Measurements from ENCODE around the gene CYYR1.

DNA sequence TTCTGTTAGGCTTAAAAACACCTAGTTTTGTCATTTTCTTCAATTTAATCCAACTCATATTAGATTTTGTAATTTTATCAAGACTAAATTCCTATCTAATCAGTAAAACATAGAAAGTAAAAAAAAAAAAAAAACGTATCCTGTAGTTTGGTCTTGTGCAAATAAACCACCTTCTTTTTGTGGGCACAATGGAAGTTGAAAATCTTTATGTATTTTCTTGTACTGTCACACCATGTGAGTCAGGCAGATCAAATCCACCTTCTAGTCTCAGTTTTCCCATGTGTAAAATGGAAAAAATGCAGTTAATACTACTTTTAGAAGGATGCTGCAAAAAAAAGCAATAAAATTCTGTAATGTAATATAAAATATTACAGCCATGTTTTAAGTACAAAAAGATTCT lies 129.8 kb downstream of the CYYR1 start:
- TF ChIP-seq, protein P1, sequence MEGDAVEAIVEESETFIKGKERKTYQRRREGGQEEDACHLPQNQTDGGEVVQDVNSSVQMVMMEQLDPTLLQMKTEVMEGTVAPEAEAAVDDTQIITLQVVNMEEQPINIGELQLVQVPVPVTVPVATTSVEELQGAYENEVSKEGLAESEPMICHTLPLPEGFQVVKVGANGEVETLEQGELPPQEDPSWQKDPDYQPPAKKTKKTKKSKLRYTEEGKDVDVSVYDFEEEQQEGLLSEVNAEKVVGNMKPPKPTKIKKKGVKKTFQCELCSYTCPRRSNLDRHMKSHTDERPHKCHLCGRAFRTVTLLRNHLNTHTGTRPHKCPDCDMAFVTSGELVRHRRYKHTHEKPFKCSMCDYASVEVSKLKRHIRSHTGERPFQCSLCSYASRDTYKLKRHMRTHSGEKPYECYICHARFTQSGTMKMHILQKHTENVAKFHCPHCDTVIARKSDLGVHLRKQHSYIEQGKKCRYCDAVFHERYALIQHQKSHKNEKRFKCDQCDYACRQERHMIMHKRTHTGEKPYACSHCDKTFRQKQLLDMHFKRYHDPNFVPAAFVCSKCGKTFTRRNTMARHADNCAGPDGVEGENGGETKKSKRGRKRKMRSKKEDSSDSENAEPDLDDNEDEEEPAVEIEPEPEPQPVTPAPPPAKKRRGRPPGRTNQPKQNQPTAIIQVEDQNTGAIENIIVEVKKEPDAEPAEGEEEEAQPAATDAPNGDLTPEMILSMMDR (IDR thresholded peaks at IDR 0.05), result no peak
- TF ChIP-seq POLR2A (IDR thresholded peaks at IDR 0.05), result no peak
